ENCODE measurements around the gene SYNGAP1. TPM values are rescaled to one million over a fixed set of nuclear protein-coding genes. Genes with fewer than 3 reads are reported as not detected.

SYNGAP1 gene
- total RNA-seq, 1 donor from 2014 or later: 33.7 TPM

- intact Hi-C loops (cut with DNase I): loop anchor here (5.0 to 10.0 kb wide), 5 partner anchors 144 to 1872 kb away; partner anchors contain the start of genes AGPAT1, ATP6V1G2, DDX39B and NFKBIL1
- no peaks in the 10 kb centered on the region for H3K9me3 ChIP-seq
- no peak for DNase-seq (ENCODE audit: low spot score in 2 of 2)
- peak overlapping the region; percentile 82 to 85 for H3K4me3 ChIP-seq
- H3K36me3 ChIP-seq: peaks cover 32 to 40% of the 10 kb centered on the region in 2 donors
- TF ChIP-seq CTCF (IDR thresholded peaks at IDR 0.05): no peak
- no peaks in the 10 kb centered on the region for H3K27me3 ChIP-seq
- peak overlapping the region; percentile 91 to 95 for H3K27ac ChIP-seq
- peaks cover 23 to 40% of the 10 kb centered on the region in 2 donors for H3K4me1 ChIP-seq
Observed at GRCh38 chr6:33416386-33417127, 3.3 kb upstream of the SYNGAP1 start.

DNA sequence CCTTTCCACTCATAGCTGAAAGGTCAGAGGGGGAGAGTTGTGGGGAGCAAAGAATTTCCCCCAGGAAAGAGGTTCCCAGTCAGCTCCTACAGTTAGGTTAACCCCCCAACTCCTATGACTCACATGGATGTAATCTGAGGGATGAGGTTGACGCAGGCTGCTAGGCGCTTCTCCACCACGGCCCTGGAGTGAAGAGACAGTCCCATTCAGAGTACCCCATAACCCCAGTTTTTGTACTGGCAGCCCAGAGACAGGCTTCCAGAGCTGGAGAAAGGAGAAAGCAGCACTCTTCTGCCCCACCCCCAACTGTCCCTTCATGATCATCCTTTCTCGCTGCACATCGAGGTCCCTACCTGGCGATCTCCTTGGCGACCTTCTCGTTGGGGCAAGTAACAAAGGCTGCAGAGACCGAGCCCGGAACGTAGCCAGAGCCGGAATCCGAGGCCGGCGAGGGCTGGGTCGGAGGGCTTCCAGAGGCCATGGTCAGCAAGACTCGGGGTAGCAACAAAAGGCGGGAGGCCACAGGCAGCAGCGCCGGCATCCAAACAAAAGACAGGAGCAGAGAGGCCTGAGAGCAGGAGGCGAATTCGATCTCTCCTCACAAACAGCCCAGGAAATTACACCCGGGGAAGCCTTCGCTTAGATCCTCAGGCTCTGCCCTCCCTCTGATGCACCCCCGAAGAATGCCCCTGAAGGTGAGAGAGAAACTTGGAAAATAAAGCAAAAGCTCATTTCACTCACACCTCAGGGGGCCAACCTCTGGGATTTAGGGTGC is 2.5 kb upstream of the SYNGAP1 start:
- intact Hi-C loops (cut with DNase I): loop anchor here (5.0 to 10.0 kb wide), 5 partner anchors 145 to 1873 kb away; partner anchors contain the start of genes AGPAT1, ATP6V1G2, DDX39B and NFKBIL1
- Histone ChIP-seq H3K36me3 (peaks cover 32 to 37% of the 10 kb centered on the region in 2 donors), H3K27ac (peak overlapping the region; percentile 91 to 95), H3K4me3 (peak overlapping the region; percentile 82 to 85), H3K4me1 (peaks cover 17 to 33% of the 10 kb centered on the region in 2 donors), H3K27me3 (no peaks in the 10 kb centered on the region), H3K9me3 (no peaks in the 10 kb centered on the region)
- TF ChIP-seq CTCF (IDR thresholded peaks at IDR 0.05): no peak
- no peak for DNase-seq (ENCODE audit: low spot score in 2 of 2)

GRCh38 chr6:33417903-33418689 is 1.8 kb upstream of the SYNGAP1 start, which contains the start of gene CUTA:
TSS of gene CUTA (minus strand) at chr6:33418107. CDS start at chr6:33418000, 107 bp downstream.
- H3K27me3 ChIP-seq: no peaks in the 10 kb centered on the region
- peak within 1 kb of the TSS; percentile 82 to 85 for H3K4me3 ChIP-seq
- H3K9me3 ChIP-seq: no peaks in the 10 kb centered on the region
- TF ChIP-seq CTCF (IDR thresholded peaks at IDR 0.05): peak in 2 of 3 experiments; percentile 22 to 32
- intact Hi-C loops (cut with DNase I): loop anchor here (1.0 to 10.0 kb wide), 7 partner anchors 8 to 1873 kb away; partner anchors contain the start of genes AGPAT1, ATP6V1G2, DDX39B and NFKBIL1
- peak; percentile 99 to 100 for DNase-seq (ENCODE audit: low spot score in 2 of 2)
- H3K27ac ChIP-seq: peak within 1 kb of the TSS; percentile 95
- peaks cover 26 to 29% of the 10 kb centered on the region in 2 donors for H3K36me3 ChIP-seq
- peaks cover 13 to 30% of the 10 kb centered on the region in 2 donors for H3K4me1 ChIP-seq

DNA sequence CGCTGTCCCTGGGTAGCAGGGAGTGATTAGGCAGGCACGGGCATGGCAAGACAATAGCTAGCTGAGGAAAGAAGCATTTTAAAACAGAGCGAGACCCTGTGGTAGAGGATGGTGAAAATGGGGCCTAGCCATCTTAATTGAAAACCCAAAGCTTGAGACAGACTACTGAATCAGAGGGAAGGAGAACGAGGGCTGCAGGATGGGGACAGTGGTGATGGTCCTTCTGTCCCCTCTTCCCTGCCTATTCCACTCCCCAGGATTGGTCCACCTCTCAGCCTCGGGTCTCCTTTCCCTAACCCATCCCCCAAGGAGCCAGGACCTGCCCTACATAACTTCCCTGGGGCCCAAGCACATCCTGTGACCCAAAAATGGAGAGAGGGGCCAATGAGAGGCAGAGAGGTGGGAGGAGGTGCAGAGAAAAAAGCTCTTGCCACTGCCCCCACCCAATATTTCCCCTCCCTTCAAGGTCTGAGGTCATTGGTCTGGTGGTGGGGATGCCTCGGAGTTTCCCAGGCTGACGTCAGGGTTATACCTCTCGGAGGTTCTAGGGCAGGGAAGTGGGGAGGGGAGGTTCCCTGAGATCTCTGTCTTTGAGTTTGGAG is 1.1 kb upstream of the SYNGAP1 start:
- no peaks in the 10 kb centered on the region for H3K27me3 ChIP-seq
- DNase-seq (ENCODE audit: low spot score in 2 of 2): no peak
- TF ChIP-seq CTCF (IDR thresholded peaks at IDR 0.05): no peak
- peak overlapping the region; percentile 95 for H3K27ac ChIP-seq
- intact Hi-C loops (cut with DNase I): loop anchor here (1.0 to 10.0 kb wide), 7 partner anchors 8 to 1874 kb away; partner anchors contain the start of genes AGPAT1, ATP6V1G2, DDX39B and NFKBIL1
- no peaks in the 10 kb centered on the region for H3K9me3 ChIP-seq
- H3K4me3 ChIP-seq: peak overlapping the region; percentile 69 to 77
- H3K36me3 ChIP-seq: peaks cover 19 to 22% of the 10 kb centered on the region in 2 donors
- H3K4me1 ChIP-seq: peaks cover 13 to 33% of the 10 kb centered on the region in 2 donors
